Transverse colon (tissue), 4 donors: Measurements from ENCODE around the gene TET3.

Experiments
- CTCF ChIP-seq, 5 experiments: fragments of 200-600 bp in 3 of 5; fragments of 450-650 bp in 2 of 5; sonication (generic) in 3 of 5; IDR thresholded peaks; 1 replicate in 2 of 5; 2 replicates in 3 of 5; pipeline ENCODE4 v1.5.1; 2016 to 2017; ENCODE audit warnings: antibody characterized with exemption in 5 of 5, inconsistent platforms in 3 of 5, mild to moderate bottlenecking in 2 of 5, moderate library complexity in 1 of 5
- EP300 ChIP-seq: sonication (generic); formaldehyde crosslinking; IDR thresholded peaks from one replicate; pipeline ENCODE4 v1.6.1; 2017; ENCODE audit warnings: antibody characterized with exemption, low read depth
- POLR2A ChIP-seq: fragments of 450-650 bp; IDR thresholded peaks from one replicate; pipeline ENCODE4 v1.6.1; 2016; ENCODE audit warnings: antibody characterized with exemption, mild to moderate bottlenecking, moderate library complexity
- POLR2AphosphoS5 ChIP-seq, 3 donors: sonication (generic); formaldehyde crosslinking; IDR thresholded peaks; one replicate each; pipeline ENCODE4 v1.6.1; 2016; ENCODE audit warnings: antibody characterized with exemption in 3 of 3

- TF ChIP-seq POLR2AphosphoS5 (IDR thresholded peaks at IDR 0.05) (no peak), CTCF (IDR thresholded peaks at IDR 0.05) (no peak), EP300 (no peak), POLR2A (no peak)
Measured at GRCh38 chr2:73989972-73990371, 5.3 kb downstream of the TET3 start.
